ENCODE measurements around the gene RAB11FIP2. TPM values are rescaled to one million over a fixed set of nuclear protein-coding genes. Genes with fewer than 3 reads are reported as not detected.

Gene RAB11FIP2
- total RNA-seq, 1 donor from 2014 or later: 13.1 TPM

GRCh38 chr10:118028619-118029018, 18.1 kb downstream of the RAB11FIP2 start:
- Mint-ChIP-seq H3K27me3 (ENCODE audit: insufficient read depth) (no peaks in the 10 kb centered on the region), H3K27ac (no peak overlapping the region), H3K4me1 (ENCODE audit: low read depth) (peaks cover 12% of the 10 kb centered on the region), H3K4me3 (no peak overlapping the region), H3K9me3 (no peaks in the 10 kb centered on the region), H3K36me3 (ENCODE audit: low read depth) (peaks cover 14% of the 10 kb centered on the region)
- intact Hi-C loops (cut with micrococcal nuclease): no loop called here
- no peak for DNase-seq (ENCODE audit: low spot score)

GRCh38 chr10:118027397-118027796, 19.3 kb downstream of the RAB11FIP2 start:
- H3K27me3 Mint-ChIP-seq (ENCODE audit: insufficient read depth): no peaks in the 10 kb centered on the region
- H3K4me3 Mint-ChIP-seq: no peak overlapping the region
- no peak overlapping the region for H3K27ac Mint-ChIP-seq
- intact Hi-C loops (cut with micrococcal nuclease): no loop called here
- no peak for DNase-seq (ENCODE audit: low spot score)
- no peaks in the 10 kb centered on the region for H3K9me3 Mint-ChIP-seq
- peaks cover 10% of the 10 kb centered on the region for H3K36me3 Mint-ChIP-seq (ENCODE audit: low read depth)
- peaks cover 12% of the 10 kb centered on the region for H3K4me1 Mint-ChIP-seq (ENCODE audit: low read depth)

GRCh38 chr10:118026936-118027335, 19.8 kb downstream of the RAB11FIP2 start:
- H3K4me3 Mint-ChIP-seq: no peak overlapping the region
- H3K9me3 Mint-ChIP-seq: no peaks in the 10 kb centered on the region
- H3K27ac Mint-ChIP-seq: no peak overlapping the region
- H3K27me3 Mint-ChIP-seq (ENCODE audit: insufficient read depth): no peaks in the 10 kb centered on the region
- H3K36me3 Mint-ChIP-seq (ENCODE audit: low read depth): peaks cover 8% of the 10 kb centered on the region
- intact Hi-C loops (cut with micrococcal nuclease): no loop called here
- no peak for DNase-seq (ENCODE audit: low spot score)
- peaks cover 12% of the 10 kb centered on the region for H3K4me1 Mint-ChIP-seq (ENCODE audit: low read depth)

- H3K27ac Mint-ChIP-seq: no peak overlapping the region
- H3K27me3 Mint-ChIP-seq (ENCODE audit: insufficient read depth): no peaks in the 10 kb centered on the region
- H3K4me3 Mint-ChIP-seq: no peak overlapping the region
- no peak for DNase-seq (ENCODE audit: low spot score)
- intact Hi-C loops (cut with micrococcal nuclease): no loop called here
- no peaks in the 10 kb centered on the region for H3K4me1 Mint-ChIP-seq (ENCODE audit: low read depth)
- peaks cover 8% of the 10 kb centered on the region for H3K36me3 Mint-ChIP-seq (ENCODE audit: low read depth)
- no peaks in the 10 kb centered on the region for H3K9me3 Mint-ChIP-seq
Observed at GRCh38 chr10:118020365-118020764, 26.4 kb downstream of the RAB11FIP2 start.

- Mint-ChIP-seq H3K27ac (no peak overlapping the region), H3K9me3 (no peaks in the 10 kb centered on the region), H3K36me3 (ENCODE audit: low read depth) (peaks cover 11% of the 10 kb centered on the region), H3K27me3 (ENCODE audit: insufficient read depth) (no peaks in the 10 kb centered on the region), H3K4me3 (no peak overlapping the region), H3K4me1 (ENCODE audit: low read depth) (no peaks in the 10 kb centered on the region)
- intact Hi-C loops (cut with micrococcal nuclease): no loop called here
- DNase-seq (ENCODE audit: low spot score): no peak
Observed at GRCh38 chr10:118017850-118018249, 28.9 kb downstream of the RAB11FIP2 start.

- Mint-ChIP-seq H3K4me3 (no peak overlapping the region), H3K27ac (no peak overlapping the region), H3K27me3 (ENCODE audit: insufficient read depth) (no peaks in the 10 kb centered on the region), H3K4me1 (ENCODE audit: low read depth) (no peaks in the 10 kb centered on the region), H3K36me3 (ENCODE audit: low read depth) (peaks cover 11% of the 10 kb centered on the region), H3K9me3 (no peaks in the 10 kb centered on the region)
- intact Hi-C loops (cut with micrococcal nuclease): no loop called here
- DNase-seq (ENCODE audit: low spot score): no peak
Observed at GRCh38 chr10:118017071-118017740, 29.5 kb downstream of the RAB11FIP2 start.

- Mint-ChIP-seq H3K27ac (no peak overlapping the region), H3K4me3 (no peak overlapping the region), H3K4me1 (ENCODE audit: low read depth) (no peaks in the 10 kb centered on the region), H3K36me3 (ENCODE audit: low read depth) (peaks cover 14% of the 10 kb centered on the region), H3K9me3 (no peaks in the 10 kb centered on the region), H3K27me3 (ENCODE audit: insufficient read depth) (no peaks in the 10 kb centered on the region)
- intact Hi-C loops (cut with micrococcal nuclease): no loop called here
- no peak for DNase-seq (ENCODE audit: low spot score)
Observed at GRCh38 chr10:118012952-118013525, 33.7 kb downstream of the RAB11FIP2 start.

- no peaks in the 10 kb centered on the region for H3K27me3 Mint-ChIP-seq (ENCODE audit: insufficient read depth)
- intact Hi-C loops (cut with micrococcal nuclease): loop anchor here (1.0 kb wide), 1 partner anchor 26 kb away; no protein-coding TSS in a partner anchor
Observed at GRCh38 chr10:118007773-118008172, 39.0 kb downstream of the RAB11FIP2 start.

GRCh38 chr10:118003126-118003525, 43.6 kb downstream of the RAB11FIP2 start:
- Mint-ChIP-seq H3K9me3 (no peaks in the 10 kb centered on the region), H3K4me3 (no peak overlapping the region), H3K36me3 (ENCODE audit: low read depth) (peaks cover 19% of the 10 kb centered on the region), H3K27ac (peak overlapping the region; percentile 31), H3K4me1 (ENCODE audit: low read depth) (peaks cover 9% of the 10 kb centered on the region), H3K27me3 (ENCODE audit: insufficient read depth) (no peaks in the 10 kb centered on the region)
- intact Hi-C loops (cut with micrococcal nuclease): no loop called here
- DNase-seq (ENCODE audit: low spot score): no peak

More at GRCh38 chr10:118007773-118008172, 39.0 kb downstream of the RAB11FIP2 start:
- H3K4me1 Mint-ChIP-seq (ENCODE audit: low read depth): peaks cover 9% of the 10 kb centered on the region
- no peak for DNase-seq (ENCODE audit: low spot score)
- no peaks in the 10 kb centered on the region for H3K9me3 Mint-ChIP-seq
- no peak overlapping the region for H3K27ac Mint-ChIP-seq
- H3K36me3 Mint-ChIP-seq (ENCODE audit: low read depth): peaks cover 13% of the 10 kb centered on the region
- no peak overlapping the region for H3K4me3 Mint-ChIP-seq

- Mint-ChIP-seq H3K4me1 (ENCODE audit: low read depth) (peaks cover 9% of the 10 kb centered on the region), H3K4me3 (no peak overlapping the region), H3K36me3 (ENCODE audit: low read depth) (peaks cover 17% of the 10 kb centered on the region), H3K27ac (no peak overlapping the region), H3K27me3 (ENCODE audit: insufficient read depth) (no peaks in the 10 kb centered on the region), H3K9me3 (no peaks in the 10 kb centered on the region)
- intact Hi-C loops (cut with micrococcal nuclease): no loop called here
- DNase-seq (ENCODE audit: low spot score): no peak
Observed at GRCh38 chr10:118002581-118002980, 44.2 kb downstream of the RAB11FIP2 start.

GRCh38 chr10:117997673-117998072, 49.1 kb downstream of the RAB11FIP2 start:
- Mint-ChIP-seq H3K27ac (no peak overlapping the region), H3K27me3 (ENCODE audit: insufficient read depth) (no peaks in the 10 kb centered on the region), H3K4me3 (no peak overlapping the region), H3K4me1 (ENCODE audit: low read depth) (no peaks in the 10 kb centered on the region), H3K36me3 (ENCODE audit: low read depth) (peaks cover 11% of the 10 kb centered on the region), H3K9me3 (no peaks in the 10 kb centered on the region)
- intact Hi-C loops (cut with micrococcal nuclease): no loop called here
- DNase-seq (ENCODE audit: low spot score): no peak

- Mint-ChIP-seq H3K4me3 (no peak overlapping the region), H3K4me1 (ENCODE audit: low read depth) (no peaks in the 10 kb centered on the region), H3K36me3 (ENCODE audit: low read depth) (peaks cover 8% of the 10 kb centered on the region)
Observed at GRCh38 chr10:117996709-117997108, 50.0 kb downstream of the RAB11FIP2 start.

GRCh38 chr10:117994771-117995170, 52.0 kb downstream of the RAB11FIP2 start:
- no peak for DNase-seq (ENCODE audit: low spot score)
- Mint-ChIP-seq H3K9me3 (no peaks in the 10 kb centered on the region), H3K4me1 (ENCODE audit: low read depth) (no peaks in the 10 kb centered on the region), H3K27ac (no peak overlapping the region), H3K27me3 (ENCODE audit: insufficient read depth) (no peaks in the 10 kb centered on the region), H3K36me3 (ENCODE audit: low read depth) (peaks cover 4% of the 10 kb centered on the region), H3K4me3 (no peak overlapping the region)
- intact Hi-C loops (cut with micrococcal nuclease): no loop called here

More at GRCh38 chr10:117996709-117997108, 50.0 kb downstream of the RAB11FIP2 start:
- no peak for DNase-seq (ENCODE audit: low spot score)
- intact Hi-C loops (cut with micrococcal nuclease): no loop called here
- Mint-ChIP-seq H3K9me3 (no peaks in the 10 kb centered on the region), H3K27me3 (ENCODE audit: insufficient read depth) (no peaks in the 10 kb centered on the region), H3K27ac (no peak overlapping the region)

Measured in activated T-helper 1 cell treated with anti-CD3 and anti-CD28 coated beads, Interleukin-12 subunit alpha, Interleukin-12 subunit beta, Interleukin-2, Interleukin-4 antibody, amounts not matched to agents 30 ng/mL and 10 ng/mL and 1 ng/mL, durations not matched to agents 14 hours and 24 hours and 36 hours (primary cell).